HTR-8/SVneo (cell line): ENCODE measurements around the gene SNW1.
"Not testable (repeated sequence)": the region's sequence is repeated elsewhere in the genome, so short reads cannot be mapped to it uniquely, and the experiment has no call there.

Source experiments
- DNase-seq: peaks from one replicate; pipeline ENCODE4 v3.0.0; 2011; ENCODE audit warnings: low spot score, mixed read lengths; ENCODE audit not compliant: insufficient read length
- FAIRE-seq: peaks from 2 replicates; lab custom pipeline; 2011; peaks lifted over from hg19 to GRCh38; lab: Jason Lieb, UNC

Gene SNW1

DNA sequence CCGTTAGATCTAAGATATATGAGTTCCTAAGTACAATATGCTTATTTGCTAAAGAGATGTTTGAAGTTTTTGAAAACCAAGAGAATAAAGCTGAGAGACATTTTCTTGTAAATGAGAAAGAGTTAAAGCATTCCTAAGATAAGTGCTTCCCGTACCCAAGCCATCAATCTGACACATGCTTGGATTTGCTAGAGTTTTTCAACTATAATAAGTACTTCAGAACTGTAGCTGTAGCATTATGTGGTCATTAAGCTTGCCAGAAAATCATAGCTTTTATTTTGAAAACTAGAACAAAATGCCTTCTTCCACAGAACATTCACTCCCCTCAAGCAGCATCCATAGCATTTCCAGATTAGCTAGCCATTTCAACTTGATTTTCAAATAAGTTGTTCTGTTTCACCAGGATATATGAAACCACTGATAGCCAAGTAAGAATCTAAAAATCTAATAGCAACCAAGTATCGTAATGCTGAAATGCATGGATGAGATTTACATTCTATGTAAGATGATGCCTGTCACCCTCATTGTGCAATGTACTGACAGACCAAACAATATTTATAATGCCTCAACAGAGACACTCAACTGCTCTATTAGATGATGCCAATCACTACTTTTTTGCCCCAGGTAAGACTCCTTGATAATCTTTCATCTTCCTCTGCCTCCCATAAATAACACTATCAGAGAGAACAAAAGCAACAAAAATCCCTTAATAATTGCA, 8.0 kb downstream of the SNW1 start:
- no peak for DNase-seq
- FAIRE-seq = no peak

DNA sequence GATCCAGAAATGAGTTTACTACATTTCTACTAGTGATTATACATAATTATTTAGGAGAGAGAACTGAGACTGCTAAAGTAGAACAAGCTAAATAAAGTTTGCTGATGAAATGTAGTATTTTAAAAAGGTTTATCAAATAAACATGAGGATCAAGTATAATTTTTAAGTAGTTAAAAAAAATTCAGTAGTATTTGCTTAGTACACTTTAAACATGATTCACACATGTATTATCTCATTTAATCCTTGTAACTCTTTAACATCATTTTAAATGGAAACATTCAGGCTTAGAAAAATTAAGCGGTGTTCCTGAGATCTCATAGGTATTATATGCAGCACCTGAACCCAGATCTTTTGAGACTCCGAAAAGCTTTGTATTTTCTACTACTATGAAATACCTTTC, 8.7 kb downstream of the SNW1 start:
- FAIRE-seq (no peak), DNase-seq (no peak)

GRCh38 chr14:77747425-77747824, 13.5 kb downstream of the SNW1 start:
- not testable (repeated sequence) for DNase-seq, FAIRE-seq

DNA sequence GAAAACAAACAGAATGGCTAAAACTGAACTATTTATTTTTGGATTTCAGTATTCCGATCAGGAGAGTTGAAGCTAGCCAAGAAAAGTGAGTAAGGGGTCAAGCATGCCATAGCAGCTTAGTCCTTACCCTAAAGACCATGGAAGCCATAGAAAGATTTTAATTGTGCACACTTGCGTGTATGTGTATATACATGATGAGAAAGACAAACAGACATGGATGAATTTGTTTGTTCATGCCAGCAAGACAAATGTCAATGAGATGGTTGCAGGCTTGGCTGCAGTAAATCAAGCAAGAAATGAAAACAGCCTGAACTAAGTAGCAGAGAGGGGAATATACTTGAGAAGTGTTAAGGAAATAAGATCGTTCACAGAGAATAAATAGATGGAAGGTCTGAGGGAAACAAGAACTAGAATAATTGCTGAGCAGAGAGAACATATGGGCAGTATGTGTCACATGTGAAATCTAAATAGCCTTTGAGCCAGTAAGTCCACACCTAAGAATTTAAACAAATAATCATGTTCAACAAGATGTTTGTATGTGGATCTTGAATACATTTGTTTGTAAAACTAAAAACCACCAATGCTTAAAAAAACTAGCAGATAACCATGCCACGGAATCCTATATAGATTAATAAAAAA, 14.8 kb downstream of the SNW1 start:
- DNase-seq (no peak), FAIRE-seq (no peak)

DNA sequence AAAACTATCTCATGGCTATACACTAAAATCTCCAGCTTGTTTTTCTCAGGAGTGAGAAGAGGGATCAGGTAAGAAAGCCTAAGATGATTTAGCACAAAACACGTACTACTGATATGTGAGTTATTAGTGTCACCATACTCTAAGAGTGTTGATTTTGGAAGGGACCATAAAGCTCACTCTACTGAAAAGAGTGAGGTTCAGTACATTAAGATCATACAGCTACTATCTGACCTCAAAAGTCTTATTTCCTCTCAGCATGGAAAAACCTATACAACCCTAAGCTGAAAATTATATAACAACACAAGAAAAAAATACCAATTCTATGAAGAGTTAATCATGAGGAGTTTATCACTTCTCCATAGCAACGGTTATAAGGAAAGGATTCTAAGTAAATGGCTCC, 19.5 kb downstream of the SNW1 start:
- FAIRE-seq (no peak), DNase-seq (no peak)

DNA sequence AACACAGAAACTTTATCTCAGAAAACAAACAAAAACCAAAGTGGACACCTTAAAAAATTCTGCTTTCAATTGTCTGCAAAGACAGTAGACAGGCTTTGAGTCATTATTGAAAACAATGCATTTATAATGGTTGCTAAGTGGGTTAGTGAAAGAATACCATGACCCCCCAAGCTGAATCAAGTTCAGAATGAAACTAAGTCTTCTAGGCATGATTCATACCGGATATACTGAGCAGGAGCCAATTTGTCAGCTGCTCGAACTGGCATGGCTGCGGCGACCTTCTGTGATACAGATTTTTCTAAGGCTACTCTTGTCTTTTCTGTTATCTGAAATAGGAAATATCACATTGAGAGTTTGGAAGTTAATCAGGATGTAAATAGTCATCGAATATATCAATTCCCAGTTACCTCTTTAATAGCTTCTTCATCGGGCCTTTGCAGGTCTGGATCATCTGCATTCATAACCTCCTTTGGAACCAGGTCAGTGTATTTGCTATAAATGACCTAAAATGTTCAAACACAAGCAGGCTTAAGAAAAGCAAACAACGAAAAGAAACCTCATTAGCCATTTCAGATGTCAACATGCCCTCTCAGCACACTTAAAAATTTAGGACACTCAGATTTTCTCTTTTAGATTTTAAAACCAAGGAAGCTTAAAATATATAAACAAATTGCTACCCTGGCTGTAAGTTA, 22.3 kb downstream of the SNW1 start:
- FAIRE-seq (no peak), DNase-seq (no peak)

DNA sequence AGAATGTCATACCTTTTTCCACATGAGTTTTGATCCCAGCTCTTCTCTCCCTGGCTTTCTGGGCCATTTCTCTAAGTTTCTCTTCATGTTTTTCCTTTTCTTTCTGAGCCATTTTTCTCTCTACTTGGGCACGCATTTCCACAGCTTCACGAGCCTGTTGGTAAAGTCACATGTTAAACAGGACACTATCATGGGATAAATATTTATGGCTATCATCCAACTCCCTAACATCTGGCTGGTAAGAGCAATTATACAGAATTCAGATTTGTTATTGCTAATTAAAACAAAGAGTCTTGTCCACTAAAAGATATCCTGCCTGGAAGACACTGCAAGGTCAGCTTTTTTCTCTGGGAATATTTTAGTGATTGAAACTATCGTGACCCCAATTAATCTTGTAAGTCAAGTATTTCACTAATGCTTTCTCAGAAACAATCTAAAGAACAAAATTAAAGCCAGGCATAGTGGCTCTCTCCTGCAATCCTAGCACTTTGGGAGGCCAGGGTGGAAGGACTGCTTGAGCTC, 29.9 kb downstream of the SNW1 start:
- FAIRE-seq (no peak), DNase-seq (no peak)

GRCh38 chr14:77722301-77722700, 38.7 kb downstream of the SNW1 start:
- FAIRE-seq (no peak), DNase-seq (no peak)

- no peak for DNase-seq
- FAIRE-seq = no peak
These were observed 39.5 kb downstream of the SNW1 start for GRCh38 chr14:77721437-77721836.

DNA sequence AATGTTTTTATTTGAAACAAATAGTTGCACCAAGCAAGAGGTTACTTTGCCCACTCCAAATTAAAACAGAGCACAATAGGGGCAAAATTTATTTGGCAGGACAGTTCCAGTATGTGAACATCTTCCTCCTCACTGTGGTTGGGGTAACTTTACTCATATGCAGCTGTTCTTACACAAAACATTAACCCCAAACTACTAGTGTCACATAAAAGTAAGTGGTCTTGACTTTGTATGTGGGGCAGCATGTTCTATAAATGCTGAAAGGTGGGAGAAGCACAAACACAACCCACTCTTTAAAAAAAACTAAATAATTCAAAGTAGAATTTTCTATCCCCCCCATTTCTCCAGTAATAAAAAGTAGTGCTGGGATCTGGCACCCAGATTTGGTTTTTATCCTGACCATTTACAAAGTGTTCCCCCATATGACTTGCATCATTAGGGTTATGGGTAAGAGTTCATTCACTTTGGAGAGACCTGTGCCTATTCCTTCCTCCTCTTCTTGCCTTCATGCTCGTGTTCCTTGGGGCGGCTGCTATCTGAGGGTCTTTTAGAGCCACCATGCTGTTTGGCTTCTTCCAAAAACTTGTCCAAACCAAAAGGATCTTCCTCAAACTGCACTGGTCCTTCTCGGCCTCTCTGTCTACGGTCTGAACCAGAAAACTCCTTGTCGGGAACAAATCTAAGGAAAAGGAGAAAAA, 43.2 kb downstream of the SNW1 start:
- FAIRE-seq = no peak
- DNase-seq = no peak

GRCh38 chr14:77714926-77715325, 46.0 kb downstream of the SNW1 start:
- FAIRE-seq (no peak), DNase-seq (no peak)

- DNase-seq = no peak
These were observed 50.6 kb downstream of the SNW1 start for GRCh38 chr14:77710364-77710763.

DNA sequence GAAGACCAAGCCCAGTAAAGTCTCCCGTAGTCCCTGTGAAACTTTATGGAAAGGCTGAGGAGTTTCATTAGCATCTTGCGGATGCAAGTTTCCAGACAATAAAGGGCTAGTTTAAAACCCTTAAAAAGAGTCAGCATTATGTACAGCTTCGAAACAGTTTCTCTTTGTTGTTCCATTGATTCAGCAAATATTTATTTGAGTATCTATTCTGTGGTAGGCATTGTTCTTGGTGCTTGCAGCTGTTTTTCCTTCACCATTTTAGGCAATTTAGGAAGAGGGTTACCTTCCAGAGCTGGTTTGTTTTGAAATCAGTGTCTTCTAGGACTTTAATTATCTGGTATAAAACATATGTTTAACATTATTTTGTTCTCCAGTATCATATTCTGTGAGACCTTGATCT, 51.5 kb downstream of the SNW1 start:
- FAIRE-seq = no peak
- DNase-seq = no peak

More at GRCh38 chr14:77710364-77710763, 50.6 kb downstream of the SNW1 start:
- no peak for FAIRE-seq

- DNase-seq (no peak), FAIRE-seq (no peak)
These were observed 52.2 kb downstream of the SNW1 start for GRCh38 chr14:77708749-77709148.

DNA sequence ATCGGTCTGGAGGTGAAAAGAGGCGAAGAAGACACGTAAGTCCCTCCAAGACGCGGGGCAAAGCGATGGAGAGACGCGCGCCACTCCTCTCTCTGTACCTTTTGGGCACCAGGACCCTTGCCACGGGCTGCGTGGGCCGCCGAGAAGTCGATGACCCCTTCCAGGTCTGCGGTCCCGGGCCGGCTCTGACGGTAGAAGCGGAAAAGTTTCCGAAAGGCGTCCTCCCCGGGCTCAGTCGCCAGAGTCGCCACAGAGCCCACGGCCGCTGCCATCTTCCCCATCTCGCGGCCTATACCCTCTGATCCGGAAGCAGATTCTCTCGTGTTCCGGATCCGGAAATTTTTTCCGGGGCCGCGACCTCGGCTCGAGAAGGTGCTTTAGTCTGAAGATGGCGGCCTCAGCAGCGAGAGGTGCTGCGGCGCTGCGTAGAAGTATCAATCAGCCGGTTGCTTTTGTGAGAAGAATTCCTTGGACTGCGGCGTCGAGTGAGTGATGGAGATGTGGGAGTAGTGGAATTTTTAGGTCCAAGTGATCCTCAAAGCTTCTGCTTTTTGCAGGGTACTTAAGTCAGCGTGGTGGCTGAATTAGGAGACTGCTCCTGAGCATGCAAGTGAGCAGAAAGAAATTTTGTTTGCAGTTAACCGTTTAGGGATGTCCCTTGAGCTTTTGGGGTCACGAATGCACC, 53.1 kb downstream of the SNW1 start, which contains the start of the genes ALKBH1 and SLIRP:
TSS of gene ALKBH1 (minus strand) at position 300 of the 685 bp plus-strand sequence. CDS start at position 281, 19 bp downstream.
TSS of gene SLIRP (plus strand) at position 380 of the 685 bp plus-strand sequence. CDS start at position 389, 9 bp downstream.
- DNase-seq = peak; percentile 90
- FAIRE-seq = no peak

GRCh38 chr14:77707355-77707723, 53.6 kb downstream of the SNW1 start:
- DNase-seq = peak; percentile 32
- FAIRE-seq = no peak

DNA sequence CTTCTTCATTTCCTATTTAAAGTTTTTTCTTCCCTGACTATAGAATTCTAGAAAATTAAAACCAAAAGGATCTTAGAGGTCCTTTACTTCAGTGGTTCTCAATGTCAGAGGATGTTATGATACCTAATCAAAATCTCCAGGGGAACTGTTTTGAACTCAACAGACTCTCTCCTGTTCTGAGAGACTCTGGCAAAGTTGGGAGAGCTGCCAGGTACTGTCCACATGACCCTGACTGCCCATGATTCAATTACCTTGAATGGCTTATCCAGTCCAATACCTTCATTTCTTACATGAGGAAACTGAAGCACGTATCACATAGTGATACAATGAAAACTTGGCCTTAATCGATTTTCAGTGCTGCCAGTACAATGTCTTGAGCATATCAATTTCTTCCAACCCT, 69.7 kb downstream of the SNW1 start:
- DNase-seq (no peak), FAIRE-seq (no peak)

DNA sequence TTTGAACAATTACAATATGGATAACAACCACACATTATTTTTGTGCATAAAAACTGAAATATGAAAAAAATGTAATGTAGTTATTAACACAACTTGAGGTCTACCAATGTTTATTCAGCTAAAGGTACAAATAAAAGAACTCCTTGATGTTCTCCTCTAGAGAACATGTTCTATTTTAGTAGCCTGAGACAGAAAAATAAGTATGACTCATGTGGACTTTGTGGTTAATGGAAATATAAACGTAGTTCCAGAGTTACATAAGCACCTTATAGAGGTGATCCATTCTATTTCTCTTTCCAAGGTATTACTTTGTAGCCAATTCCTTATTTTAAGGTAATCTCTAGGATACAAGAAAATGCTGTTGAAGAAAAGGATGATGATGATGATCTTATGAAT, 78.8 kb downstream of the SNW1 start:
- DNase-seq (no peak), FAIRE-seq (no peak)

DNA sequence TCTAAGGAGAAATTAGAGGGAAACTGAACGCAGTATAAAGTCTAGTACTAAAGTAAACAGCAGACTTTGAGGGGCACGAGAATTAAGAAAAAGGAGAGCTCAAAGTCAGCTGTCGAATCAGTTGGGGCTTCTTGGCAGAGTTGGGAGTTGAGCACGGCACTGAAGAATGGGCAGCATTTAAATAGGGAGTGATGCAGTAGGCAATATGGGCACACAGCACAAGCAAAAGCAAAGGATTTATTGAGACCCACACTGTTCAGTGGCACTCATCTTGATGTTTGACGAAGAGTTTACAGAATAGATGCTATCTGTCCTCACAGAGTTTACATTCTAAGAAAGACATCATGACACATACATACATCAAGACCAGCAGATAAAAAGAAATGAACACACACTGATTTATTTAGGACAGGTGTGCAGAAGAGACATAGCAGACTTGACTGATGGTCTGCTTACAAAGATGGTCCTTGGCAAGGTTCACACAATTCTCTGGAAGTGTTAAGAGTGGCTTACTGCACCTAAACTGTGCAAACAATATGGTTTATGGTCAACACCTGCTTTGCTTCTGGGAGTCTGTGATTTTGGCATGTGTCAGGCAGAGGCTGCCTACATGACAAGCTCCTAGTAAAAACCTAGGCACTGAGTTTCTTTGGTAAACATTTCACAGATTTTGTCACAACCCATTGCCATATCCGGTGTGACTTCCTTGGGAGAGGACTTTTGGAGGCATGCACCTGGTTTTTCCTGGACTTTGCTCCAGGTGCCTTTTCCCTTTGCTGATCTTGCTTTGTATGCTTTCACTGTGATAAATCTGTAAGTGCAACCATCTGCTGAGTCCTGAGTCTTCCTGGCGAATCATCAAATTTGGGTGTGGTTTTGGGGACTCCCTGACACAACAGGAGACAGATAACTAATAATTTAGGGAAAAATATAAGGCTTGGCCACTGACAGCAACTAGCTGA, 79.5 kb downstream of the SNW1 start:
- DNase-seq (no peak), FAIRE-seq (peak; percentile 76)
